ENCODE measurements around the gene CASP10.
"Not testable (repeated sequence)": the region's sequence is repeated elsewhere in the genome, so short reads cannot be mapped to it uniquely, and the experiment has no call there.

The CASP10 gene

GRCh38 chr2:201171259-201171814 is 11.6 kb upstream of the CASP10 start:
- no peak for DNase-seq (ENCODE audit: low spot score)
- peaks cover 14% of the 10 kb centered on the region for H3K27me3 Mint-ChIP-seq (ENCODE audit: low read depth)
- peaks cover 8% of the 10 kb centered on the region for H3K4me1 Mint-ChIP-seq (ENCODE audit: low read depth)
- H3K9me3 Mint-ChIP-seq, result no peaks in the 10 kb centered on the region
- peaks cover 18% of the 10 kb centered on the region for H3K36me3 Mint-ChIP-seq (ENCODE audit: low read depth)
- H3K27ac Mint-ChIP-seq, result no peak overlapping the region
- no peak overlapping the region for H3K4me3 Mint-ChIP-seq

GRCh38 chr2:201172279-201172678 is 10.7 kb upstream of the CASP10 start:
- no peak overlapping the region for H3K27ac Mint-ChIP-seq
- H3K36me3 Mint-ChIP-seq (ENCODE audit: low read depth), result peaks cover 10% of the 10 kb centered on the region
- H3K9me3 Mint-ChIP-seq, result no peaks in the 10 kb centered on the region
- H3K27me3 Mint-ChIP-seq (ENCODE audit: low read depth), result peaks cover 14% of the 10 kb centered on the region
- H3K4me3 Mint-ChIP-seq, result no peak overlapping the region
- DNase-seq (ENCODE audit: low spot score), result no peak
- peaks cover 9% of the 10 kb centered on the region for H3K4me1 Mint-ChIP-seq (ENCODE audit: low read depth)

- DNase-seq (ENCODE audit: low spot score), result no peak
- H3K9me3 Mint-ChIP-seq, result no peaks in the 10 kb centered on the region
- peaks cover 10% of the 10 kb centered on the region for H3K4me1 Mint-ChIP-seq (ENCODE audit: low read depth)
- peaks cover 3% of the 10 kb centered on the region for H3K27me3 Mint-ChIP-seq (ENCODE audit: low read depth)
- H3K36me3 Mint-ChIP-seq (ENCODE audit: low read depth), result no peaks in the 10 kb centered on the region
- no peak overlapping the region for H3K4me3 Mint-ChIP-seq
- no peak overlapping the region for H3K27ac Mint-ChIP-seq
Observed at GRCh38 chr2:201174687-201175086, 8.3 kb upstream of the CASP10 start.

- DNase-seq (ENCODE audit: low spot score), result no peak
- peaks cover 17% of the 10 kb centered on the region for H3K4me1 Mint-ChIP-seq (ENCODE audit: low read depth)
- no peaks in the 10 kb centered on the region for H3K27me3 Mint-ChIP-seq (ENCODE audit: low read depth)
- no peak overlapping the region for H3K27ac Mint-ChIP-seq
- no peaks in the 10 kb centered on the region for H3K36me3 Mint-ChIP-seq (ENCODE audit: low read depth)
- no peaks in the 10 kb centered on the region for H3K9me3 Mint-ChIP-seq
- H3K4me3 Mint-ChIP-seq, result no peak overlapping the region
Observed at GRCh38 chr2:201176081-201176481, 6.9 kb upstream of the CASP10 start.

- H3K9me3 Mint-ChIP-seq, result no peaks in the 10 kb centered on the region
- H3K27ac Mint-ChIP-seq, result no peak overlapping the region
- H3K4me3 Mint-ChIP-seq, result no peak overlapping the region
Observed at GRCh38 chr2:201180010-201180409, 2.9 kb upstream of the CASP10 start.

GRCh38 chr2:201183365-201183727 is 405 bp downstream of the CASP10 start:
- no peak for DNase-seq (ENCODE audit: low spot score)
- Mint-ChIP-seq H3K4me1 (ENCODE audit: low read depth) (peaks cover 46% of the 10 kb centered on the region), H3K27ac (peak overlapping the region; percentile 94), H3K9me3 (peaks cover 5% of the 10 kb centered on the region), H3K36me3 (ENCODE audit: low read depth) (peaks cover 43% of the 10 kb centered on the region), H3K4me3 (peak overlapping the region; percentile 98), H3K27me3 (ENCODE audit: low read depth) (no peaks in the 10 kb centered on the region)

More at GRCh38 chr2:201180010-201180409, 2.9 kb upstream of the CASP10 start:
- no peak for DNase-seq (ENCODE audit: low spot score)
- no peaks in the 10 kb centered on the region for H3K27me3 Mint-ChIP-seq (ENCODE audit: low read depth)
- H3K4me1 Mint-ChIP-seq (ENCODE audit: low read depth), result peaks cover 24% of the 10 kb centered on the region
- peaks cover 12% of the 10 kb centered on the region for H3K36me3 Mint-ChIP-seq (ENCODE audit: low read depth)

GRCh38 chr2:201183835-201184234 is 894 bp downstream of the CASP10 start:
- Mint-ChIP-seq H3K4me1 (ENCODE audit: low read depth) (peaks cover 49% of the 10 kb centered on the region), H3K4me3 (peak overlapping the region; percentile 98), H3K27ac (peak overlapping the region; percentile 78), H3K36me3 (ENCODE audit: low read depth) (peaks cover 48% of the 10 kb centered on the region)
- DNase-seq (ENCODE audit: low spot score); H3K9me3 Mint-ChIP-seq; H3K27me3 Mint-ChIP-seq (ENCODE audit: low read depth): not testable (repeated sequence)

- not testable (repeated sequence) for DNase-seq (ENCODE audit: low spot score); H3K9me3 Mint-ChIP-seq; H3K27me3 Mint-ChIP-seq (ENCODE audit: low read depth)
- Mint-ChIP-seq H3K36me3 (ENCODE audit: low read depth) (peaks cover 52% of the 10 kb centered on the region), H3K4me1 (ENCODE audit: low read depth) (peaks cover 49% of the 10 kb centered on the region), H3K4me3 (peak overlapping the region; percentile 98), H3K27ac (peak overlapping the region; percentile 78)
Observed at GRCh38 chr2:201184248-201184647, 1.3 kb downstream of the CASP10 start.

- H3K9me3 Mint-ChIP-seq, result peaks cover 7% of the 10 kb centered on the region
- H3K27ac Mint-ChIP-seq, result peak overlapping the region; percentile 78
- peaks cover 49% of the 10 kb centered on the region for H3K4me1 Mint-ChIP-seq (ENCODE audit: low read depth)
- DNase-seq (ENCODE audit: low spot score), result no peak
- peak overlapping the region; percentile 98 for H3K4me3 Mint-ChIP-seq
- no peaks in the 10 kb centered on the region for H3K27me3 Mint-ChIP-seq (ENCODE audit: low read depth)
- H3K36me3 Mint-ChIP-seq (ENCODE audit: low read depth), result peaks cover 64% of the 10 kb centered on the region
Observed at GRCh38 chr2:201185863-201186262, 2.9 kb downstream of the CASP10 start.

GRCh38 chr2:201186982-201187381 is 4.0 kb downstream of the CASP10 start:
- Mint-ChIP-seq H3K36me3 (ENCODE audit: low read depth) (peaks cover 71% of the 10 kb centered on the region), H3K27me3 (ENCODE audit: low read depth) (no peaks in the 10 kb centered on the region), H3K27ac (no peak overlapping the region), H3K4me3 (peak overlapping the region; percentile 45), H3K9me3 (peaks cover 7% of the 10 kb centered on the region), H3K4me1 (ENCODE audit: low read depth) (peaks cover 57% of the 10 kb centered on the region)
- no peak for DNase-seq (ENCODE audit: low spot score)

- H3K4me1 Mint-ChIP-seq (ENCODE audit: low read depth), result peaks cover 60% of the 10 kb centered on the region
- H3K9me3 Mint-ChIP-seq, result peaks cover 7% of the 10 kb centered on the region
- no peaks in the 10 kb centered on the region for H3K27me3 Mint-ChIP-seq (ENCODE audit: low read depth)
- H3K27ac Mint-ChIP-seq, result no peak overlapping the region
- peaks cover 72% of the 10 kb centered on the region for H3K36me3 Mint-ChIP-seq (ENCODE audit: low read depth)
- H3K4me3 Mint-ChIP-seq, result peak overlapping the region; percentile 30
- no peak for DNase-seq (ENCODE audit: low spot score)
Observed at GRCh38 chr2:201188449-201188848, 5.5 kb downstream of the CASP10 start.

GRCh38 chr2:201191132-201191875 is 8.4 kb downstream of the CASP10 start:
- no peaks in the 10 kb centered on the region for H3K27me3 Mint-ChIP-seq (ENCODE audit: low read depth)
- H3K9me3 Mint-ChIP-seq, result peaks cover 7% of the 10 kb centered on the region
- peak overlapping the region; percentile 76 for H3K27ac Mint-ChIP-seq
- no peak for DNase-seq (ENCODE audit: low spot score)
- peak overlapping the region; percentile 71 for H3K4me3 Mint-ChIP-seq
- peaks cover 75% of the 10 kb centered on the region for H3K36me3 Mint-ChIP-seq (ENCODE audit: low read depth)
- H3K4me1 Mint-ChIP-seq (ENCODE audit: low read depth), result peaks cover 65% of the 10 kb centered on the region

GRCh38 chr2:201194097-201194496 is 11.2 kb downstream of the CASP10 start:
- no peaks in the 10 kb centered on the region for H3K9me3 Mint-ChIP-seq
- DNase-seq (ENCODE audit: low spot score), result no peak
- peak overlapping the region; percentile 75 for H3K4me3 Mint-ChIP-seq
- no peaks in the 10 kb centered on the region for H3K27me3 Mint-ChIP-seq (ENCODE audit: low read depth)
- peaks cover 53% of the 10 kb centered on the region for H3K4me1 Mint-ChIP-seq (ENCODE audit: low read depth)
- H3K27ac Mint-ChIP-seq, result peak overlapping the region; percentile 90
- H3K36me3 Mint-ChIP-seq (ENCODE audit: low read depth), result peaks cover 67% of the 10 kb centered on the region

- Mint-ChIP-seq H3K27ac (no peak overlapping the region), H3K36me3 (ENCODE audit: low read depth) (peaks cover 63% of the 10 kb centered on the region), H3K9me3 (no peaks in the 10 kb centered on the region), H3K27me3 (ENCODE audit: low read depth) (no peaks in the 10 kb centered on the region), H3K4me3 (no peak overlapping the region), H3K4me1 (ENCODE audit: low read depth) (peaks cover 52% of the 10 kb centered on the region)
- DNase-seq (ENCODE audit: low spot score), result no peak
Observed at GRCh38 chr2:201195331-201195730, 12.4 kb downstream of the CASP10 start.
